Neural crest cell (in vitro differentiated cells): ENCODE results near the gene TBCD. TPM values are rescaled to one million over a fixed set of nuclear protein-coding genes. Genes with fewer than 3 reads are reported as not detected.

ENCODE experiments used
- DNase-seq: peaks from one replicate; pipeline ENCODE4 v3.0.0; 2021; ENCODE audit warnings: low read depth, mixed read lengths, low spot score
- H3K27ac Mint-ChIP-seq: one replicate; pipeline ENCODE4 v1.8.0; 2021; ENCODE audit warnings: mild to moderate bottlenecking, mixed read lengths; ENCODE audit not compliant: unreplicated experiment
- H3K27me3 Mint-ChIP-seq: 2 replicates; pipeline ENCODE4 v1.8.0; 2021; ENCODE audit warnings: low read depth, mild to moderate bottlenecking, mixed read lengths
- H3K36me3 Mint-ChIP-seq: 2 replicates; pipeline ENCODE4 v1.8.0; 2021; ENCODE audit warnings: low read depth, mild to moderate bottlenecking, mixed read lengths
- H3K4me1 Mint-ChIP-seq: 2 replicates; pipeline ENCODE4 v1.8.0; 2021; ENCODE audit warnings: mixed read lengths
- H3K4me3 Mint-ChIP-seq: one replicate; pipeline ENCODE4 v1.8.0; 2021; ENCODE audit warnings: mild to moderate bottlenecking, mixed read lengths
- H3K9me3 Mint-ChIP-seq: 2 replicates; pipeline ENCODE4 v1.8.0; 2021; ENCODE audit warnings: mixed read lengths
- total RNA-seq: library from RNA; stranded (reverse); gene quantifications from 2 replicates; pipeline ENCODE4 v1.2.1, GENCODE V29; 2021
- TF ChIP-seq, protein P1 (sequence below): fragments of 200-600 bp; sonication (generic); conservative IDR thresholded peaks from 2 replicates; pipeline ENCODE4 v1.5.0; 2021; ENCODE audit warnings: antibody characterized with exemption, mild to moderate bottlenecking

Gene TBCD
- total RNA-seq, 1 donor from 2014 or later: 166 TPM

DNA sequence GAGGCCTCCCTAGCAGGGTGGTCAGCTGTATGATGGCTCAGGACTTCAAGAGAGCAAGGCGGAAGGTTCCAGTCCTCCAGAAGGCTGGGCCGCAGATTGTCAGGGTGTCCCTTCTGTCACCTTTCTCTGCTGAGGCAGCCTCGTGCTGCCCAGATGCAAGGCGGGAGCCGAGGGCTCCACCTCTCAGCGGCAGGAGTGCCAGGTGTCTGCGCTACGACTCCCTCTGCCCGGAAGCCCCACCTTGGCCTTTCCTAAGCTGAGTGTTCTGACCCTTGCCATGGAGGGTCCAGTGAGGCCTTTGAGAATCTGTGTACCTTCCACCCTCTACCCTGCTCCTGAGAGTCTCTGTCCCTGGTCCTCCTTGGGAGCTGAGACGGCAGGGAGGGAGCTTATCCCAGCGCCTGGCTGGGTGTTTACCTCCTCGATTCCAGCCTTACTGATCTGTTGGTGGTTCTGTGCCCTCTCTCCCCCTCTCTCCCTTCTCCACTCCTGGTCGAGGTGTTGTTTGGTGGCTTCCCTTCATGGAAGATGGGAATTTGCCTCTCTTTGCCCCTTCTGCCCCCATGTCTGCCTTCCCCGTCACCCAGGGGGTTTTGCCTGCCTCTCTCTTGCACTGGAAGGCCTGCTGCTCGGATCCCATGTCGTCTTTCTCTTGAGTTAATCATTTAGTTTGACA lies 90.2 kb downstream of the TBCD start:
- TF ChIP-seq, protein P1, sequence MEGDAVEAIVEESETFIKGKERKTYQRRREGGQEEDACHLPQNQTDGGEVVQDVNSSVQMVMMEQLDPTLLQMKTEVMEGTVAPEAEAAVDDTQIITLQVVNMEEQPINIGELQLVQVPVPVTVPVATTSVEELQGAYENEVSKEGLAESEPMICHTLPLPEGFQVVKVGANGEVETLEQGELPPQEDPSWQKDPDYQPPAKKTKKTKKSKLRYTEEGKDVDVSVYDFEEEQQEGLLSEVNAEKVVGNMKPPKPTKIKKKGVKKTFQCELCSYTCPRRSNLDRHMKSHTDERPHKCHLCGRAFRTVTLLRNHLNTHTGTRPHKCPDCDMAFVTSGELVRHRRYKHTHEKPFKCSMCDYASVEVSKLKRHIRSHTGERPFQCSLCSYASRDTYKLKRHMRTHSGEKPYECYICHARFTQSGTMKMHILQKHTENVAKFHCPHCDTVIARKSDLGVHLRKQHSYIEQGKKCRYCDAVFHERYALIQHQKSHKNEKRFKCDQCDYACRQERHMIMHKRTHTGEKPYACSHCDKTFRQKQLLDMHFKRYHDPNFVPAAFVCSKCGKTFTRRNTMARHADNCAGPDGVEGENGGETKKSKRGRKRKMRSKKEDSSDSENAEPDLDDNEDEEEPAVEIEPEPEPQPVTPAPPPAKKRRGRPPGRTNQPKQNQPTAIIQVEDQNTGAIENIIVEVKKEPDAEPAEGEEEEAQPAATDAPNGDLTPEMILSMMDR: no peak
- Mint-ChIP-seq H3K36me3 (no peaks in the 10 kb centered on the region), H3K27me3 (no peaks in the 10 kb centered on the region), H3K9me3 (no peaks in the 10 kb centered on the region), H3K27ac (no peak overlapping the region), H3K4me1 (peaks cover 5% of the 10 kb centered on the region), H3K4me3 (no peak overlapping the region)
- DNase-seq: no peak

DNA sequence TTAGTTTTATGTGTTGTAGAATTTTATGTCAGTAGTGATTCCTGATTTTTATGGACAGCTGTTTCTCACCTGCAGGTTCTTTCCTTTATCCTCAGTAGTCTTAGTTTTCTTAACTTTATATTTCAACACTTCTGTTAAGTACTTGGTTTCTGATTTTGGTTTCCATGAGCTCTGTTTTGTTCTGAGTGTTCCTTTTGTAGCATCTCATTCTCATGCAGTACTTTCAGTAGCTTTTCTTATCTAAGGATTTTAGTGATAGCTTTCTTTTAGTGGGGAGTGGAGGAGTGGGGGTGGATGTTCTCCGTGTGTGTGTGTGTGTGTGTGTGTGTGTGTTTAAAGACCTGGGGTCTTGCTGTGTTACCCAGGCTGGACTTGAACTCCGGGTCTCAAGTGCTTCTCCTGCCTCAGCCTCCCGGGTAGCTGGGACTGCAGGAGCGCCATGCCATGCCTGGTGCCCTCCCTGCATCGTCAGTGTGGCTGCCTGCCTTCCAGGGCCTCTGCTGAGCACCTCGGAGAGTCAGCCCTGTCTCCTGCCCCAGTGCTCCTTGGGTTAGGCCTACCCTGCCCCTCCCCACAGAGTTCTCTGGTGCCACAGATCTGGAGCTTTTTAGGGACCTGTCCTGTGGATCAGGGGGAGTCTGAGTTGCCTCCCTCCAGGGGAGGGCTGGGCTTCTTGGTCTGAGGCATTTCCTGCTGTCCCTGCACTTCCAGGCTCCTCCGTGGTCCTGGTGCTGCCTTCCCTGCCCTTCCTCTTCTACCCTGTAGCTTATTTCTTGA lies 92.2 kb downstream of the TBCD start:
- no peaks in the 10 kb centered on the region for H3K9me3 Mint-ChIP-seq
- no peak overlapping the region for H3K27ac Mint-ChIP-seq
- H3K4me1 Mint-ChIP-seq: no peaks in the 10 kb centered on the region
- H3K4me3 Mint-ChIP-seq: no peak overlapping the region
- TF ChIP-seq, protein P1: no peak
- peaks cover 6% of the 10 kb centered on the region for H3K36me3 Mint-ChIP-seq
- no peak for DNase-seq
- H3K27me3 Mint-ChIP-seq: no peaks in the 10 kb centered on the region

DNA sequence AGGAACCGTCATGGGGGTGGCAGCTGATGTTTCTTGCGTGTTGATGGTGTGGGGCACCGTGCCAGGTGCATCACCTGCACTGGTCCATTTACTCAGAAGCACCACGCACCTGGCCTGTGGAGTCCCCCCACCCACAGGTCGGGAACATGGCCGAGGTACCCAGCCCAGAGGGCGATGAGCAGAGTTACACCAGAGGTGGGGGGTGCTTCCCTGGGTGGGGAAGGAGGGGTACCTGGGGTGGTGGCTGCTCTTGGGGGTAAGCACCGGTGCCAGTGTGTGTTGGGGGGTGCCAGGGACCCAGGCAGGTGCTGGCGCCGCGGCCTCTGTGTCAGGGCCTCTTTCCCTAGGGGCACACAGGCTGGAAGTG lies 92.9 kb downstream of the TBCD start:
- peaks cover 10% of the 10 kb centered on the region for H3K36me3 Mint-ChIP-seq
- H3K4me3 Mint-ChIP-seq: no peak overlapping the region
- TF ChIP-seq, protein P1: no peak
- DNase-seq: no peak
- H3K27me3 Mint-ChIP-seq: no peaks in the 10 kb centered on the region
- no peaks in the 10 kb centered on the region for H3K9me3 Mint-ChIP-seq
- no peaks in the 10 kb centered on the region for H3K4me1 Mint-ChIP-seq
- no peak overlapping the region for H3K27ac Mint-ChIP-seq

DNA sequence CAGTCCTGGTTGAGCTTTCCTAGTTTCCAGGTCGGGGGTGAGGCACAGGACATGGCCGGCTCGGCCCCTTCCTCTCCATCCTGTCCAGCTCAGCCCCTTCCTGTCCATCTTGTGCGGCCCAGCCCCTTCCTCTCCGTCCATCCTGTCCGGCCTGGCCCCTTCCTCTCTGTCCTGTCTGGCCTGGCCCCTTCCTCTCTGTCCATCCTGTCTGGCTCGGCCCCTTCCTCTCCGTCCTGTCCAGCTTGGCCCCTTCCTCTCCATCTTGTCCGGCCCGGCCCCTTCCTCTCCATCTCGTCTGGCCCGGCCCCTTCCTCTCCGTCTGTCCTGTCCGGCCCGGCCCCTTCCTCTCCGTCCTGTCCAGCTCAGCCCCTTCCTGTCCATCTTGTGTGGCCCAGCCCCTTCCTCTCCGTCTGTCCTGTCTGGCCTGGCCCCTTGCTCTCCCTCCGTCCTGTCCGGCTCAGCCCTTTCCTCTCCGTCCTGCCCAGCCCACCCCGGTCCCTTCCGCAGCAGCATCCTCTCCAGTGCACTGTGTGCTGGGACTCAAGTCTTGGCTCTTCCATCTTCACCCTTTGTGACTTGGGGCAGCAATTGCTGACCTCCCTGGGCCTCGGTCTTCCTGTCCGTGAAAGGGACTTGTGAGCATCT lies 93.4 kb downstream of the TBCD start:
- no peaks in the 10 kb centered on the region for H3K27me3 Mint-ChIP-seq
- H3K27ac Mint-ChIP-seq: peak overlapping the region; percentile 84
- H3K4me3 Mint-ChIP-seq: no peak overlapping the region
- H3K36me3 Mint-ChIP-seq: peaks cover 10% of the 10 kb centered on the region
- TF ChIP-seq, protein P1: no peak
- H3K4me1 Mint-ChIP-seq: no peaks in the 10 kb centered on the region
- DNase-seq: no peak
- no peaks in the 10 kb centered on the region for H3K9me3 Mint-ChIP-seq

DNA sequence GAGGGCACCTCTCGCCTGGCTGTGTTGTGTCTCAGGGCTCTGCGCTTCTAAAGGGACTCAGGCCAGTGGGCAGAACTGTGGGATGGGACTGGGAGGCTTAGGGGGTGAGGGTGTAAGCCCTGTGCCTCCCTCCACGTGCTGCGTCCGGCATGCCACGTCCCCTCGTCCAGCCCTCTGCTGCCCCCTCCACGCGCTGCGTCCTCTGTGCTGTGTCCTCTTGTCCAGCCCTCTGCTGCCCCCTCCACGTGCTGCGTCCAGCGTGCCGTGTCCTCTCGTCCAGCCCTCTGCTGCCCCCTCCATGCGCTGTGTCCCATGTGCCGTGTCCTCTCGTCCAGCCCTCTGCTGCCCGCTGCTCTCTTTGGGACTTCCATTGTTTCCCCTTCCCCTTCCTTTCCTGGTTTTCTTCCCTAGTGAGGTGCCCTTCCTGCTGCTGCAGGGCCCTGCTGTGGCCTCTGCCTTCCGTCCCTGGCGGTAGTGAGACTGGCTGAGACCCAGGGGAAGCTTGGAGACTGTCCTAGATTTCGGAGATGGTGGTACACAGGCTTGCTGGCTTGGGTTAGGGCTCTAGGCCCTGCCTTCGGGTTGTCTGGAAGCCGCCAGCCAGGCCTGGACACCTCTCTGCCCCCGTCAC lies 94.3 kb downstream of the TBCD start:
- no peaks in the 10 kb centered on the region for H3K4me1 Mint-ChIP-seq
- no peaks in the 10 kb centered on the region for H3K27me3 Mint-ChIP-seq
- no peaks in the 10 kb centered on the region for H3K9me3 Mint-ChIP-seq
- TF ChIP-seq, protein P1: no peak
- H3K36me3 Mint-ChIP-seq: peaks cover 13% of the 10 kb centered on the region
- no peak overlapping the region for H3K27ac Mint-ChIP-seq
- DNase-seq: no peak
- no peak overlapping the region for H3K4me3 Mint-ChIP-seq
